Stimulated activated CD8-positive, alpha-beta memory T cell treated with anti-CD3 and anti-CD28 coated beads, Interleukin-15, amount 100 ng/mL, for 4 hours (primary cell): ENCODE measurements around the gene NTNG2.
"Not testable (repeated sequence)": the region's sequence is repeated elsewhere in the genome, so short reads cannot be mapped to it uniquely, and the experiment has no call there.

ENCODE experiments used
- DNase-seq, 2 donors: peaks; one replicate each; pipeline ENCODE4 v3.0.0-alpha.2; 2020; ENCODE audit warnings: low read depth in 2 of 2

NTNG2 gene, protein sequence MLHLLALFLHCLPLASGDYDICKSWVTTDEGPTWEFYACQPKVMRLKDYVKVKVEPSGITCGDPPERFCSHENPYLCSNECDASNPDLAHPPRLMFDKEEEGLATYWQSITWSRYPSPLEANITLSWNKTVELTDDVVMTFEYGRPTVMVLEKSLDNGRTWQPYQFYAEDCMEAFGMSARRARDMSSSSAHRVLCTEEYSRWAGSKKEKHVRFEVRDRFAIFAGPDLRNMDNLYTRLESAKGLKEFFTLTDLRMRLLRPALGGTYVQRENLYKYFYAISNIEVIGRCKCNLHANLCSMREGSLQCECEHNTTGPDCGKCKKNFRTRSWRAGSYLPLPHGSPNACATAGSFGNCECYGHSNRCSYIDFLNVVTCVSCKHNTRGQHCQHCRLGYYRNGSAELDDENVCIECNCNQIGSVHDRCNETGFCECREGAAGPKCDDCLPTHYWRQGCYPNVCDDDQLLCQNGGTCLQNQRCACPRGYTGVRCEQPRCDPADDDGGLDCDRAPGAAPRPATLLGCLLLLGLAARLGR

DNA sequence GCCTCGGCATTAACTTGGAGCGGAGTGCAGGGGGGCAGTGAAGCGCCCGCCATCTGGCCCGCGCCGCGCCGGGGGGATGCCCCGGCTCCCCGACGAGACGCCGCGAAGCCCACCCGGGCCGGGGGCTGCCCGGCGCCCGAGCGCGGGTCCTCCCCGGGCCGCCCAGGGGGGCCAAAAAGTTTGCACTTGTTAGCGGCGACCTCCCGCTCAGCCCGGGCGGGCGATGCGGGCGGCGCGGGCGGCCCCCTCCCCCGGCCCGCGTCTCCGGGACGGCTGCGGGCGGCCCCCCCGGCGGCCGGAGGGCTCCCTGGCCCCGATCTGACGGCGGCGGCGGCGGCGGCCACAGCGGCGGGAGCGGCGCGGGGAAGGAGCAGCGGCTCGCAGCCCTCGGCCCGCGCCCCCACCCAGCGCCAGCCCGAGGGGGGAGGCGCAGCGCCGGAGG is at the start of gene NTNG2:
TSS of gene NTNG2 (plus strand) at position 316 of the 442 bp plus-strand sequence. CDS start 4,774 bp downstream, outside the sequence.
- DNase-seq, result no peak

DNA sequence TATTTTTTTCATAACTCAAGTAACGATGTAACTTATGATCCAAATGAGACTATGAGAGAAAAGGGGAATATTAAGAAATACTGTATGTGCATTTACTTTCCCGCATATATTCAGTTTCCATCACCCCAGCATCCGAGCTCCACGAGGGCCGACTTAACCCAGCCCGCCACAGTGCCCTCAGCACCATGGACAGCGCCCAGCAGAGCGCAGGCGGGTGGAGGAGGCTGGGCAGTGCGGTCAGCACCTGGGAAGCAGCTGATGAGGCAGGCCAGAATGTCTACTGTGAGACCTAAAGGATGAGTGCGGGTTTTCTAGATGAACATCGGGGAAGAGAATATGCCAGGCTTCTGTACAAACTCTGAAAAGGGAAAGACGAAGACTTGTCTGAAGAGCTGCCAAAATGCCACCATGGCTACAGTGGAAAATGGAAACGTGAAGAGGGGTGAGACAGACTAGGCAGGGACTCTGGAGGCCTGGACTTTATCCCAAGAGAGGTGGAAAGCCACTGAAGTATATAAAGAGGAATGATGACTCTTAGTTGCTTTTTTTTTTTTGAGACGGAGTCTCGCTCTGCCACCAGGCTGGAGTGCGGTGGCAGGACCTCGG is 47.7 kb upstream of the NTNG2 start:
- peak in 1 of 2 donors; percentile 1 for DNase-seq

DNA sequence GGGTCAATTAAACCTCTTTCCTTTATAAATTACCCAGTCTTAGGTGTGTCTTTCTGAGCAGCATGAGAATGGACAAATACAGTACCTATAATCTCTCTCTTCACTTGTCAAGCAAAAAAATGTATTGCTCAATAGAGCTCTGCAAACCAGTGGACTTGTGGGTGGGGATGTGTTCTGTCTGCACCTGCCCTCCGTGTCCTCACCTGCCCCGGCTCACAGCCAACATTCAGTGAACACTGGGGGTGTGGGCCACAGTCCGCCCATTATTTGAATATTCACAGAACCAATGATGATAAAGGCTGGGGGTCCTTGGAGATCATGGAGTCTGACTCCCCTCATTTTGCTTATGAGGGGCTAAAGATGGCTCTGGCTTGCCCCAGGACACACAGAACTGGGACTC is 45.3 kb upstream of the NTNG2 start:
- no peak for DNase-seq

DNA sequence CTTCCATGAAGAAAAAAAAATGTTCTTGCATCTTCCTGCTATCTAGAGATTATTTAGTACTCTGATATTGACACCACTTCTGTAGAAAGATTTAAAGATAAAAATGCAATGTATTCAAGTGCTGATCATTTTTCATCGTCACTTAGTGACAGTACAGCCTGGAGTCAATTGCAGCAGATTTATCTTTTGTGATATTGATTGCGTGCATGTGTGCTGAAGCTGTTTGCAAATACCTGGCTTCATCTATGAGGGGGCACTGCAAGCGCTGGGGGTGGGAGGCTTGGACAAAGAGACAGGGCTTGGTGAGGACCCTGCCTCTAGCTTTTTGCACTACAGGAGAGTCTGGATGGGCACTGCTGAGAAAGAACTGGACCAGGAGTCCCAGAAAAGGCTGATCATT is 44.2 kb upstream of the NTNG2 start:
- DNase-seq, result no peak

DNA sequence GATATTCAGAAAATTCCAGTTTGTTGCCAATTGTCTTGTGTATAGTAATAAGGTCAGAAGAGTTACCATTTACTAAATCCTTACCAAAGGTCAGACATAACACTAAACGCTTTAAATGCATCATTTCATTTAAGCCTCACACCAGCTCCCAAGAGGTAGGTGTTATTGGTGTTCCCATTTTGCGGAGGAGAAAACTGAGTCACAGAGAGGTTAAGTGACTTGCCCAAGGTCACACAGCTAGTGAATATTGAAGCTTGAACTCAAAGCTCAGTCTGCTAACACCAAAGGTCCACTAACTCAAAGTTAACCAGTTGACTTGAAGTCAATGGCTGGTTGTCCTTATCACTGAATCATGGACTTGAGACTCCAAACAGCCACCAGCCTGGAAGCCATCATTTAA is 40.8 kb upstream of the NTNG2 start:
- DNase-seq, result no peak

DNA sequence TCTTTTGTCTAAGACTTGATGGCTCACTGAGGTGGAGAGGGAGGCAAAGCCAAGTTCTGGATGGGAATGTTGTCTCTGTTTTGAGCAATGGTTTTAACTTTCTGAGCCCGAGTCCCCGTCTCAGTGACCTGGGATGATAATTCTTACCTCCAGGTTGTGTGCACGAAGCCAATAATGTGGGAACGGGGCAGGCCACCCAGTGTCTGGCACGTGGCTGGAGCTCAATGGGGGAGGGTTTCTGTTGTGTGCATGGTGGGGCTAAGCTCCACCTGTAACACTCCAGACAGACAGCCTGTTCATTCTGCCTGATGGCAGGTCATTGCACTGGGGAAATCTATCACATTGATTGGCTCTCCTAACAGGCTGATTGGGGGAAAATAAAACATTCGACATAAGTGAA is 37.1 kb upstream of the NTNG2 start:
- no peak for DNase-seq

DNA sequence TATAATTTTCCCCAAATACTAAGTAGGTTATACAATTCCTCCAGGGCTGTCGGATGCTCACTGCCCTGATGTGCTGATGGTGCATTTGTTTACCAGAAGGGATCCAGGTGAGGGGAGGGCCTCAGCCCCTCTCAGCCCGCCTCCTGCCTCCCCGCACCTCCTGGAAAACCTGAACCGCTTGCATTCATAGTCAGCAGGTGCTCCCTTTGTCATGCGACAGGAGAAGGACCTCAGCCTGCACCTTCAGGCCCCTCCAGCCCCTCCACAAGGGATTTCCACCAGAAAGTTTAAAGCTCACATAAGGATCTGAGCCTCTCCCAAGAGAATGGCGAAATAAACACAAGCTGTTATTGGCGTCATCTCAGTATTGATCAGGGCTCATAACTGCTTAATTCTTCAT is 36.5 kb upstream of the NTNG2 start:
- no peak for DNase-seq

DNA sequence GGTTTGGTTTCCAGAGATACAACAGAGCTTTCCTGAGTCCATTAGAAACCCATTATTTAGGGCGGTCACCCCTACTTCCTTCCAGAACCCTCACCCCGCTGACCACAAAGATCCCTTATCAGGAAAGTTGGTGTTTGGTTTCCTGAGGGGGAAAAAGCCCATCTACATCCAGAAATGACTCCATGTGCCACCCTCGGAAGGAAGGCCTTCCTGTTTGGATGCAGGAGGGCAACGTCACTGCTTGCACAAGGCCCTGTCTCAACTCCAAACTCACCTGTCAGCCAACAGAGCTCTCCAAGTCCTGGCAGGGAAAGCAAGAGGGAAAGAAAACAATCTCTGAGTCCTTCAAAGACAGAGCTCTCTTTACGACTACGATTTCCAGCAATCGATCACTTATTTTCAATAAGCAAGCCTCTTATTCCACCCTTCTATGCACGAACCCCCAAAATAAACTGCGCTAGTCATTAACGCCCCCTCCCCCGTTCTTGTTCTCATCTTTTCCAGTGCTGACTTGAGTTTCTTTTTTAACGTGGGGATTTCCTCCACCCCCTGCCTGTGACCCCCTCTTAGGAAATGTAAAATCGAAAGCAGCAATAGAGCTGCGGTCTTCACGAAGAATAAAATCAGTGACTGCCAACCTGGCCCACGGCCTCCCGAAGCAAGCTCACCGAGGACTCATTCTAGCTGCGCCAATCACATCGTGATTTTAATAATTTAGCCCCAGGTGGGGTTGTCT is 35.7 kb upstream of the NTNG2 start:
- DNase-seq, result peak in 1 of 2 donors; percentile 38

DNA sequence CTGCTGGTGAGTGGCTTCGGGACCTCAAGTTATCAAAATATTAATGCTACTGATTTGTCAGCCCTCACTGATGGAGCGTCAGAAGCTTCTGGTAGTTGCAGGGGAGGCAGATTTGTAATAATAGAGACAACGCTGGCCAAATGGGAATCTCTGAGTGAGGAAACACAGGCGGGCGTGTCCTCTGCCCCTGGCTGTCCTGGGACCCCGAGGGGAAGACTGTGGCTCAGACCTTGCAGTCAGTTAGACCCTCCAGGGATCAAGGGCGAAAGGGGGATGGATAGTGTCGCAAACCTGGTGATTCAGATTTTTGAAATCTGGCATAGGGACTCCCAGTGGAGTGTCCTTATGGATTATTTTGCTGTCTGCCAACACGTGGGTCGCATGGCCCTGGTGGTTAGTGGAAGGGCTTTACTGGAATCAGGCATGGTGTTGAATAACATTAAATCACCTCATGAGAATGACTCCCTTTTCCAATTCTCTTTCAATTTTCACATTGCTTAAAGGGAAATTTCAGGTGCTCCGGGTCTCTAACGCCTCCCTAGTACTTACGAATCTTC is 35.1 kb upstream of the NTNG2 start:
- no peak for DNase-seq

DNA sequence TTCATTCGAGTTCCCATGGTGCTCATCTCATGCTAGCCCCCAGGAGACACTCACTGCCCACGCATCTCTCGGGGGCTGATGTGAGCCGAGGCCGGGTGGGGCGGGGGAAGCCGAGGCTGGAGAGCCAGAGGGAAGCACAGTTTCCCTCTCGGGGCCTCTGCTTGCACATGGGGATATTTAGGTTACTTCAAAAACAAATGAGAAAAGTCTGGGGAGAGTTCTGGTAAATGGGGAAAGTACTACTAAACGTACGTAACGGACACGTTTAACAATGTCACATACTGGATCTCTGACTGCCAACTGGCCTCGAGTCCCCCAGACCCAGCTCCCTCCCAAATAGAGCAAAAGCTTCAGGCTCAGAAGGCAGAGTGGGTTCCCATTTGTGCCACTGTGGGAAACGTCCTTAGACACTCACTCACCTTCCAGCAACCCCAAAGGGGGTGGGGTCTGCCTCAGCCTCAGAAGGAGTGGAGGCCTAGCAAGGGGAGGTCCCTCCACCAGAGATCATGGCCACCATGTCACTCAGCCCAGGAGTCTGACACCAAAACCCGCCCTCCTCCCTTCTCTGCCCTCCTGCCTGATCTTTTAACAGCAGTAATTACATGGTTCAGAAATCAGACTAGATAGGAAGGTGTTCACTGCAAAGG is 33.8 kb upstream of the NTNG2 start:
- no peak for DNase-seq

DNA sequence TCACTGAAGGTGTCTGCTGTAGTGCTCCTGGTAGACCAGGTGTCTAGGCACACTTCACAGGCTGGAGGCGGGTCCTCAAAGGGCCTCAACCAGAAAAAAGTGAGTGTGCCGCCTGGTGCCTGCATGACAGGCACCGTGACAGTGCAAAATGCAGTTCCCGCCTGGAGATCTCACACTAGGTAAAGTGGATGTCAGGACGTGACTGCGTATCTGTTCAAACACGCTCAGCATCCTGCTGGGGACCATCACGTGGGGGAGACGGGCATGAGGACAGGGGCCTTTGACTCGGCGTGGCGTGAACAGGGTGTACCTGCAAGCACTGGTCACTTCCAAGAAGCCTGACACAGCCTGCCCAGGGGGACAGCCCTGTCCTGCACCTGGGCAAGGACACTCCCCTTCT is 32.3 kb upstream of the NTNG2 start:
- no peak for DNase-seq

DNA sequence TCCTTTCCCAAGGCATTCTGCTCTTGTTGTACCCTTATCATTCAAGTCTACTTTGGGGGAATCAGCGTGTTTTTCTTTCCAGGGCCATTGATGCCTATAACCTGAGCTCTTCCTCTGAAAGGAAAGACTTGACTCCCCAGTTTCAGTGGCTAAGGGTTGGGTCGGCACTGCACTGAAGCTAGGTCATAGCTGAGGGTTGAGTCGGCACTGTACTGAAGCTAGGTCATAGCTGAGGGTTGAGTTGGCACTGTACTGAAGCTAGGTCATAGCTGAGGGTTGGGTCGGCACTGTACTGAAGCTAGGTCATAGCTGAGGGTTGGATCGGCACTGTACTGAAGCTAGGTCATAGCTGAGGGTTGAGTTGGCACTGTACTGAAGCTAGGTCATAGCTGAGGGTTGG is 27.8 kb upstream of the NTNG2 start:
- DNase-seq, result not testable (repeated sequence)

DNA sequence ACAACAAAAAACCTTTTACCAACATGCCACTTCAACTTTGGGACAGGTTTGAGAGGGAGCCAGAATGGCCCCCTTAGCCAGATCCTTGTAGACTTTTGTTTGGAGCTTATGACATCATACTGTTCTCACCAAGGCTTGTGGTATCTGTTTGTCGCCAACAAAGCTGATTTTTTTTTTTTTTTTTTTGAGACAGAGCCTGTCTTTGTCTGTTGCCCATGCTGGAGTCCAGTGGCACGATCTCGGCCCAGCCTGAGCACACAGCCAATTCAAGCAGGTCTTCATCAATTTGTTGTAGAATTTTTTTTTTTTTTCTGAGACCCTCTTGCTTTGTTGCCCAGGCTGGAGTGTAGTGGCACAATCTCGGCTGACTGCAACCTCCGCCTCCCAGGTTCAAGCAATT is 26.4 kb upstream of the NTNG2 start:
- no peak for DNase-seq

DNA sequence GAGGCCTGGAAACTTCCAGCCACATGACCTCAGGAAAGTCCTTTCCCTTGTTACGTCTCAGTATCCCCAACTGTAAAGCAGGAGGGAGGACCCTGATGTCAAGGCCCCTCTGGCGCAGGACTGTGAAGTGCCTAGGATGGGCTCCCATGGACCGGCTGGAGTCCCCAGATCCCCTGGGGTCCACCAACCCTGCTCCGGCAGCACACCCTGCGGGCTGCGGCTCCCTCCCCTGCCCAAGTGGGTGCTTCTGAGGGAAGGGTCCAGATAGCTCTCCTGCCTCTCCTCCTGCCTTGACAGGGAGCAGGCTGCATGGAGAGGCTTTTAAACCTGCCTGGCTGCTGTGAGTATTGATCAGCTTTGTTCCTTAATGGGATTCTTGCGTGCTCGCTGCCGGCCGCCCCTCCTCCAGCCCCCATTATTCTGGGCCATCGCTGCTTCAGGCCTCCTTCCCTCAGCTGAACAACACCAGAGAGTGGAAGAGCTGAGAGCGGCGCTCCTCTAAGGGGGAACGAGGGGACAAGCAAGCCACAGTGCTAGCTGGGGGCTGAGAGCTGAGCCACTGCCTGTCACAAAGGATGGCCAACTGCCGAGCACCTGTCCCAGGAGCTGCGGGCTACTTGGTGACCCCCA is 25.6 kb upstream of the NTNG2 start:
- DNase-seq, result no peak

DNA sequence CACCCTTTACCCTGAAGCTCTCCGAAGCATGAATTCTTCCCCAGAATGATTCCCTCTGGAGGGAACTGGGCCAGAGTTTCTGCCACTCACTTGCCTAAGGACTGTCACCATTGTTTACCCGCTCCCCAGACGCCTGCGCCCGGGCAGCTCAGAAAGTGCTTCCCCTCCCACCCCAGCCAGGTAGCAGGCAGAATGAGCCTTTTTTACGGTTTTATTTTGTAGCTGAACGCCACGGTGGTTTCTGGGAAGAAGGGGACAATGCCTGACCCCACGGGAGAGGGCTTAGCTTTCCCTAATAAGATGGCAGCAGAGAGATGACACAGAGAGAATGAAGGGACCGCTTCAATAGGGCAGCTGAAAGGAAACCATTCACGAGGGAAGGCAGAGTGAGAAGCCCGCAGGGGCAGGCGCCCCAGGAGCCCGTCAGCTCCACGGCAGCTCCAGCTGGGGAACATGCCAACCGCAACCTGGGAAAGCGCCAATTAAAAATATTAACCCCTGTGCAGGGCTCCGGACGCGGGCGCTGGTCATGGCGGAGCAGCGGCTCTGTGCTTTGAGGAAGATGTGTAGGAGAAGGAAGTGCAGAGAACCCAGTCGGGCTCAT is 20.4 kb upstream of the NTNG2 start:
- DNase-seq, result no peak

DNA sequence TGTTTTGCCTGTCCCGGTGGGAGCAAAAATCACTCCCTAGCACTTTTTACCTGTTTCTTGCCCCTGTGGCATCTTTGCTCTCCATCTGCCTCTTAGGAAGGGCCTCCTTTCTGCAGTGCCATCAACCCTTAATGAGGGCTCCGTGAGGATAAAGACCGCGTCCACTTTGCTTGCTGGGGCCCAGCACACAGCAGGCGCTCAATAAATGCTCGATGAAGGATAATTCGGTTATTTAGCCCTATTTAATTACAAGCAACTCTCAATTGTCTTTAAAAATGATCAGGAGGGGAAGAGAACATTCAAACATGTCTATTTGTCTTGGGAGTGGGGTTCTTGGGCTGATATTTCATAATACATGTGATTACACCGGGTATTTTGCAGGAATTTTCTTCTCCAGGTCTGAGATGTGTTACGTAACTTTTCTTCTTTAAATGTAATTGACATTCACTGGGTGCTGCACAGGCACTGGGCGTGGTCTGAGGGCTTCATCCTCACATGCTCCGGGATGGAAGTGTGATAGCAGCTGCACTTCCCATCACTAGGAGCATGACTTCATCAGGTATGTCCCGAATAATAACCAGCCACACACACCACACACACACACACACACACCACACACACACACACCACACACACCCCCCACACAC is 19.8 kb upstream of the NTNG2 start:
- DNase-seq, result no peak

DNA sequence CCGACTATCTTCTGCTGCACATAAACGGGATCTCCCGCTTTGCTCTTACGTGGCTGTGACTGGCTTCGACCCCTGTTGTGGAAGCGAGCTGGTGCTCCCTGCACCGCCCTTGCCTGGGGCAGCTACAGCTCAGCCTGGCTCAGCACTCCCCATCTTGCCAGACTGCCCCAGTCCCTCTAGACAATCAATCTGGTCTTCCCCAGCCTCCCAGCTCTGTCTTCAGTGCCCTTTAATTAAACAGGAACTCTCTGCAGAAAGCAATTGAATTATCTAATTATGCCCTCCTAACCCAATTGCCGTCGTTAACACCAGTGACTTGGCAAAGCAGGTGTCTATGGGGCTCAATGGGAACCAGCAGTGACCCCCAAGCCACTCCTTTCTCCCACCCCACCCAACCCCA is 18.9 kb upstream of the NTNG2 start:
- DNase-seq, result no peak

DNA sequence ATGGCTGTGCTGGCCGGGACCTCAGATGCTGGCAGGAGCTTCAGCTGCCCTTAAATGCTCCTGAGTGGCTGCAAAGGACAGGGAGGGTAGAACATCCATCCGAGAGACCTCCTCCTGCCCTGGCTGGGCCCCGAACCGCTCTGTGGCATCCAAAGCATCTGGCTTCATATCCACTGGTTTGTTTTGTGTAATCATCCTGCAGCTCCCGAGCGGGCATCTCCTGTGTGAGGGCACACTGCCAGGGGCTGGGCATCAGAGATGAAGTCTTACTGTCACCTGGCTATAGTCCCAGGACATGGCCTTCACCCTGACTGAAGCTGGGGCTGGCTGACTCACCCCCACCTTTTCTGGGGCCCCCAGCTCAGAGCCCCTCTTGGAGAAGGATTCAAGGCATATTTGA is 18.5 kb upstream of the NTNG2 start:
- no peak for DNase-seq

DNA sequence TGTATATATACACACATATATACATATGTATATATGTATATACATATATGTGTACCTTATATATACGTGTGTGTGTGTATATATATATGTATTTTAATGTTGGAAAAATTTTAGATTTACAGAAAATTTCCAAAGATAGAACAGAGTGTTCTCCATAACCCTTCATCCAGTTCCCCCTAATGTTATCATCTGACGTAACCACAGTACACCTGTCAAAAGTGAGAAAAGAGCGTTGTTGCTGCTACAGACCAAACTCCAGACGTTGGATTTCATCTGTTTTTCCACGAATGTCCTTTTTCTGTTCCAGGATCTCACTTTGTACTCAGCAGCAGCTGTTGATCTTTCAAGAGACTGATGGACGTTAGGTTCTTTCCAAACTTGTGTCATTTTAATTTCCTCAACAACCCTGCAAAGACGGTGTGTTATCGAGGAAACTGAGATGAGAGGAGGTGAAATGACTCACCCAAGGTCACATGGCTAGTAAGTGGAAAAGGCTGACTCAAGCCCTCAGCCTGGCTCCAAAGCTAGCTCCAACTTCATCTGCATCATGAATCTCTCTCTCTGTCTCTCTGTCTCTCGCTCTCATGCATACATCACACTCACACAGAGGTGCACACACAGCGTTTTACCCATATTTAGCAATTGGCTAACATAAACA is 17.0 kb upstream of the NTNG2 start:
- no peak for DNase-seq

DNA sequence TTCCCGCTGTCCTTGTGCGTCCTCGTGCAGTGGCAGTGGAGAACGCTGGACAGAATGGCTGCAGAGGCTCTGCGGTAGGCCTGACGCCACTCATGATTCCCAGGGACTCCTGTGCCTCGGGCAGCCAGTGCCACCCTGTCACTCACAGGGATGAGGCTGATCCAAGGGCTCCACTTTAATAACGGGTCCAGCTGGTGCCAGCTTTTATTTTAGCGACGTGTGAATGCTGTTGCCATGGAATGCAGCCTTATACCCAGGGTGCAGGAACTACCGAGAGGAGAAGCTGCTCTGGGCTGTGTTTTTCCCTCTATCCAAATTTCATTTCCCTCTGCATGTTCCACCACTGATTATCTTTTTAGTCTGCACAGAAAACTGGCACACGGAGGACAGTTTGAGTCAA is 15.8 kb upstream of the NTNG2 start:
- no peak for DNase-seq
